ENCODE results near the gene GLIS1. TPM values are rescaled to one million over a fixed set of nuclear protein-coding genes. Genes with fewer than 3 reads are reported as not detected.

Gene GLIS1
- total RNA-seq, 2 donors from 2014 or later, result 2.6 TPM; not detected in 1

- Histone ChIP-seq H3K9me3 (no peaks in the 10 kb centered on the region), H3K4me3 (no peak overlapping the region), H3K27ac (no peak overlapping the region), H3K36me3 (no peaks in the 10 kb centered on the region), H3K27me3 (replicated peaks; ENCODE audit: insufficient read depth) (no peaks in the 10 kb centered on the region), H3K4me1 (ENCODE audit: control insufficient read depth in 1 of 2, low read depth in 2 of 2) (no peaks in the 10 kb centered on the region)
- TF ChIP-seq CTCF (IDR thresholded peaks at IDR 0.05), result no peak
- DNase-seq (ENCODE audit: low spot score) (no peak), ATAC-seq (ENCODE audit: insufficient number of reproducible peaks, low FRiP score, low read depth) (no peak)
Observed at GRCh38 chr1:53639996-53640700, 98.8 kb downstream of the GLIS1 start.

DNA sequence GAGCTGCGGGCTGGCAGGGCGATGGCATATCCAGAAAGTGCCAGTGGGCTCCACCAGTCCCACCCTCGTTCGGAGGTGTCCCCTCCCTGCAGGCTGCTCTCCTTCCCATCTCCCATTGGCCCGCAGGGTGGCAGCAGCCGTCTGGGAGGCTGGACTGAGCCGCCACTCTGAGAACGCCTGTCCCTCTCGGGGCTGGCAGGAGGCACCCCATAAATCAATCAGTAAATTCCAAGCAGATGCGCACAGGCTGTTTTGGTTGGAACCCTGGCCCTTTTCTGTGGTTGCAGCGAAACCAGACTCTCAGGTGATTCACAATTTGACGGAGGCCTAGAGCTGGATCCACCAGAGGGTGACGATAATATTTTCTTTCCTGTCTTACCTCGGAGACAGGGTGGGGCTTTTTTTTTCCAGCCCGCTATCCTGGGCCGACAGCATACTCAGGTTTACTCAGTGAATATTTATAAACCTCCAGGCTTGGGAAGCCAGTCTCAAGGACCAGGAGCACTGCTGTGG is 99.7 kb downstream of the GLIS1 start:
- TF ChIP-seq CTCF (IDR thresholded peaks at IDR 0.05), result no peak
- Histone ChIP-seq H3K27me3 (replicated peaks; ENCODE audit: insufficient read depth) (no peaks in the 10 kb centered on the region), H3K9me3 (no peaks in the 10 kb centered on the region), H3K4me3 (no peak overlapping the region), H3K4me1 (ENCODE audit: control insufficient read depth in 1 of 2, low read depth in 2 of 2) (no peaks in the 10 kb centered on the region), H3K27ac (no peak overlapping the region), H3K36me3 (no peaks in the 10 kb centered on the region)
- ATAC-seq (ENCODE audit: insufficient number of reproducible peaks, low FRiP score, low read depth), result no peak
- no peak for DNase-seq (ENCODE audit: low spot score)

- ATAC-seq (ENCODE audit: insufficient number of reproducible peaks, low FRiP score, low read depth) (no peak), DNase-seq (ENCODE audit: low spot score) (no peak)
- Histone ChIP-seq H3K4me1 (ENCODE audit: control insufficient read depth in 1 of 2, low read depth in 2 of 2) (no peaks in the 10 kb centered on the region), H3K27ac (no peak overlapping the region), H3K27me3 (replicated peaks; ENCODE audit: insufficient read depth) (no peaks in the 10 kb centered on the region), H3K4me3 (no peak overlapping the region), H3K9me3 (no peaks in the 10 kb centered on the region), H3K36me3 (no peaks in the 10 kb centered on the region)
- no peak for TF ChIP-seq CTCF (IDR thresholded peaks at IDR 0.05)
Observed at GRCh38 chr1:53638360-53639035, 100.5 kb downstream of the GLIS1 start.

DNA sequence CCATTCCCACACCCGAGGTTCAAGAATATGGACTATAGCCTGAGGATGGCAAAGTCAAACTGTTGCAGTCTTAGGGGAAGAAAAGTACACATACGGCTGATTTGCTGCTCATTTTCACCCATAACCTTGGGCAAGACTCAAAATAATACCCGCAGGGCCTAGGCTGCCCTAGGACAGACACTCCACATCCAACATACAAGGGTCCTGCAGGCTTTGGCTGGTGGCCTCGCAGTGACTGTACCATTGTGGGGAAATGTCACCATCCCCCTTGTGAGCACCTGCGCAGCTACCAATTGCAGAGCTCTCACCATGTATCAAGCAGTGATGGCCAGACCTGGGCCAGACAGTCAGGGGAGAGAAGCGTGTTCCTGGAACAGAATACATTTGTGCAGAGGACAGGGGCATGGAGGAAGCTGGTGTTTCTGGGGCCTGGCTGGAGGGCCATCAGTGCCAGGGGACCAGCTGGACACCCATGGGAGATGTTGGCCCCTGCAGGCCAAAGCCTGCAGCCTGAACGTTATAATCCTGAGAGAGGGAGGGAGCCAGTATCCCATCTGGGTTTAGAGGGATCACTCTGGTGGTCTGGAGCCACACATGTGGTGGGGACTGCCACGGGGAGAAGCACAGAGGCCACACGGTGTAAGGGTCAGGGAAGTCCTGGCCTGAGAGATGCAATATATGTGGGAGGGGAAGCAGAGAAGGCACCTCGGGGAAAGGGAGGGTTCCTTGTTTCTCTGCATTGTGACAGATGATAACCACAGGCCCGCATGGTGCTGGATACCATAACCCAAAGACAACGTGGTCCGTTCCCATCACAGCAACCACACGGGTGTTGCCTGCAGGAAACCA is 101.2 kb downstream of the GLIS1 start:
- no peaks in the 10 kb centered on the region for H3K4me1 ChIP-seq (ENCODE audit: control insufficient read depth in 1 of 2, low read depth in 2 of 2)
- H3K27ac ChIP-seq, result no peak overlapping the region
- no peak for TF ChIP-seq CTCF (IDR thresholded peaks at IDR 0.05)
- no peak for DNase-seq (ENCODE audit: low spot score)
- no peak for ATAC-seq (ENCODE audit: insufficient number of reproducible peaks, low FRiP score, low read depth)
- H3K9me3 ChIP-seq, result no peaks in the 10 kb centered on the region
- no peaks in the 10 kb centered on the region for H3K36me3 ChIP-seq
- no peaks in the 10 kb centered on the region for H3K27me3 ChIP-seq (replicated peaks; ENCODE audit: insufficient read depth)
- H3K4me3 ChIP-seq, result no peak overlapping the region

Data from thoracic aorta (tissue), 2 donors.